Activated naive CD8-positive, alpha-beta T cell treated with anti-CD3 and anti-CD28 coated beads, Interleukin-2, amount 50 U/mL, for 16 hours (primary cell): ENCODE results near the gene MISP3.
"Not testable (repeated sequence)": the region's sequence is repeated elsewhere in the genome, so short reads cannot be mapped to it uniquely, and the experiment has no call there.

Source experiments
- DNase-seq: peaks from one replicate; pipeline ENCODE4 v3.0.0-alpha.2; 2020; ENCODE audit warnings: low read depth, low spot score

MISP3 gene

DNA sequence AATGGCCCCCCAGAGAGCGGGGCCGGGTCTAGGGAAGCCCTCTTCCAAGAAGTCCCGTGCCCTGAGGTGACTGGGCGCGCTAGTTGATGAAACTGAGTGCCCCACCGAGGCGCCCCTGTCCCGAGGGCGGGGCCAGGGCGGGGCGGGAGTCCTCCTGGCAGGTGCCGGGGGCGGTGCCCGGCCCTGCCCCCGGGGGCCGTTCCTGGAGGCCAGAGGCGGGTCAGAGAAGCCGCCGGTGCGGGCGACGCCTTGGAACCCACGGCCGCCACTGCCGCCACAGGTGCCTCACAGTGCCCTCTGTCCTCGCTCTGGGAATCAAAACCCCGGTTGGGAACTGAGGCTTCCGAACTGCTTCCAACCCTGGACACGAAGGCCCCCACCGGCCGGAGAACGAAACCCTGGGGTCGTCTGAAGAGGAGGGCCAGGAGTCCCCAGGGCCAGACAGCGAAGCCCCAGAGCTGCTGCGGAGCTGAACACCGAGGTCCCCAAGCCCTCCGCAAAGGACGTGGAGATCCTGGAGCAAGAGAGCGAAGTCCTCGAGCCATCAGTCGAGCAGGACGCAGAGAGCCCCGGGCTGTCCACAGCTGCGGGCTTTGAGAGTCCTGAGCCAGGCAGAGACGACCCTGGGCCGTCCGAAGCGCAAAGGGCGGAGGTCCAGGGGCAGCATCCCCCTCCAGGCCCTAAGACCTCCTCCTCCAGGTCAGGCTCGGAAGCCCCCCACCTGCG is at the start of gene MISP3:
MISP3 (plus strand) TSS at position 252 of the 726 bp plus-strand sequence. CDS start 524 bp downstream, outside the sequence.
- no peak for DNase-seq

- no peak for DNase-seq
Observed at GRCh38 chr19:14023404-14024235, 49.0 kb upstream of the MISP3 start.

DNA sequence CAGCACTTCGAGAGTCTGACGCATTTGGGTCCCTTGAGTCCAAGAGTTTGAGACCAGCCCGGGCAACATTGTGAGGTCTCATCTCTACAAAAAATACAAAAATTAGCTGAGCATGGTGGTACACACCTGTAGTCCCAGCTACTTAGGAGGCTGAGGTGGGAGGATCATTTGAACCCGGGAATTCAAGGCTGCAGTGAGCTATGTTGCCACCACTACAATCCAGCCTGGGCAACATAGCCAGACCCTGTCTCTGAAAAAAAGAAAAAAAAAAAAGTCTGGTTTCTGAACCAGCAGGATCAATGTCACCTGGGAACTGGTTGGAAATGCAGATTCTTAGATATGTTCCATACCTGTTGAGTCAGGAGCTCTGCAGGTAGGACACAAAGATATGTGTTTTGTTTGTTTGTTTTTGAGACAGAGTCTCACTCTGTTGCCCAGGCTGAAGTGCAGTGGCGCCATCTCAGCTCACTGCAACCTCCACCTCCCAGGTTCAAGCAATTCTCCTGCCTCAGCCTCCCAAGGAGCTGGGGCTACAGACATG is 45.9 kb upstream of the MISP3 start:
- not testable (repeated sequence) for DNase-seq

DNA sequence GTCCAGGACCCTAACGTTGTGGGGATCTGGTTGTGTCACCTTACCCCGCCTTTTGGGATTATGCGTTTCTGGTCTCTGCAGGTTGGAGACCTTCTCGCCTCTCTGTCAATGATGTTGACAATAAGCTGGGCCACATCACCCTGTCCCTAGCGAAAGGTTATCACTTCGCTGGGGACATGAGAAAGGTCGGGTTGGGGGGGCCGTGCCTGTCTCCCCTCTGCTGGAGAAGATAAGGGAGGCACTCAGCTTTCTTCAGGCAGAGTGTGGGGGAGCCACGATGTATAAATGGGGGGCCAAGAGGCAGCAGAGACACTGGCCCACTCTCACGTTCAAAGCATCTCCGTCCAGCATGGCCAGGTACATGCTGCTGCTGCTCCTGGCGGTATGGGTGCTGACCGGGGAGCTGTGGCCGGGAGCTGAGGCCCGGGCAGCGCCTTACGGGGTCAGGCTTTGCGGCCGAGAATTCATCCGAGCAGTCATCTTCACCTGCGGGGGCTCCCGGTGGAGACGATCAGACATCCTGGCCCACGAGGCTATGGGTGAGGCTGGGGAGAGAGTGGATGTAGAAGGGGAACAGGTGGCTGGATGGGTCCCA is 44.6 kb upstream of the MISP3 start, which contains the start of gene RLN3:
RLN3 (plus strand) TSS at position 293 of the 595 bp plus-strand sequence; CDS start at position 350, 57 bp downstream.
- no peak for DNase-seq

- no peak for DNase-seq
Observed at GRCh38 chr19:14028901-14029300, 43.7 kb upstream of the MISP3 start.

GRCh38 chr19:14030997-14031718 is 41.4 kb upstream of the MISP3 start:
- DNase-seq, result peak; percentile 54

DNA sequence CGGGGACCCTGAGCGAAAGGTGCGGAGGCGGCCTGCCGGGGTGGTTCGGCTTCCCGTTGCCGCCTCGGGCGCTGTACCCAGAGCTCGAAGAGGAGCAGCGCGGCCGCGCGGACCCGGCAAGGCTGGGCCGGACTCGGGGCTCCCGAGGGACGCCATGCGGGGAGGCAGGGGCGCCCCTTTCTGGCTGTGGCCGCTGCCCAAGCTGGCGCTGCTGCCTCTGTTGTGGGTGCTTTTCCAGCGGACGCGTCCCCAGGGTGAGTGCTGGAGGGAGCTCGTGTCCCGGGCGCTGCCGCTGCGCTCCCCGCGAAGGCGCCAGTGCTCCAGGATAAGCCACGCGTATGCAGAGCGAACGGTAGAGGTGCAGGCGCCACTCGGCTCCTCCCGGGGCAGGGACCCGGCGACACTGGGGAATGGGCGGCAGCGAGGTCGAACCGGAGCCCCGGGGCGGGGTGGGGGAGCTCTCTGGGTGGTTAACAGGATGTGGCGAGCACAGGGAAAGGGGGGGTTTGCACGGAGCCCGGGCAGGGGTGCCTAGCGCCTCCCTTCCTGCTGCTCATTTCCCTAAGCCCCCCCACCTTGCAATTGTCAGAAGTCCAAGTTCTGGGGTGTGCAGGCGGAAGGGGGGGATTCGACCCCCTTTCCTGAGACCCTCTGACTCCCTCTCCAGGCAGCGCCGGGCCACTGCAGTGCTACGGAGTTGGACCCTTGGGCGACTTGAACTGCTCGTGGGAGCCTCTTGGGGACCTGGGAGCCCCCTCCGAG is 40.7 kb upstream of the MISP3 start, which contains the start of gene IL27RA:
IL27RA (plus strand) TSS at position 44 of the 762 bp plus-strand sequence; CDS start at position 155, 111 bp downstream.
- peak; percentile 48 for DNase-seq

DNA sequence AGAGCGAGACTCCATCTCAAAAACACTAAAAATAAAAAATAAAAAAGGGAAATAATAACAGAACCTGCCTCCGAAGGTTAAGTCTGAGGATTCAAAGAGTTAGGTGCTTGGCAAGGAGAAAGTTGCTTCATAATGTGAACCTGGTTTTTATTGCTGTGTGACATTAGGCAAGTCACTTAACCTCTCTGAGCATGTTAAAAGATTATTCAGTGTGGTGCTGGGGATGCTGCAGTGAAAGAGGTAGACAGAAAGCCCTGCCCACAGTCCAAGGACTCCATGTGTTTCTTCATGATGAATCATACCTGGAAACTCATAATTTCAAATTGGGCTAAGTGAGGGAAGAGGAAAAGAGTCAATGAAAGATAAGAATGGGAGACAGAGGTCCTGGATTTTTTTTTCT is 38.6 kb upstream of the MISP3 start:
- no peak for DNase-seq

GRCh38 chr19:14035159-14035558 is 37.4 kb upstream of the MISP3 start:
- not testable (repeated sequence) for DNase-seq

DNA sequence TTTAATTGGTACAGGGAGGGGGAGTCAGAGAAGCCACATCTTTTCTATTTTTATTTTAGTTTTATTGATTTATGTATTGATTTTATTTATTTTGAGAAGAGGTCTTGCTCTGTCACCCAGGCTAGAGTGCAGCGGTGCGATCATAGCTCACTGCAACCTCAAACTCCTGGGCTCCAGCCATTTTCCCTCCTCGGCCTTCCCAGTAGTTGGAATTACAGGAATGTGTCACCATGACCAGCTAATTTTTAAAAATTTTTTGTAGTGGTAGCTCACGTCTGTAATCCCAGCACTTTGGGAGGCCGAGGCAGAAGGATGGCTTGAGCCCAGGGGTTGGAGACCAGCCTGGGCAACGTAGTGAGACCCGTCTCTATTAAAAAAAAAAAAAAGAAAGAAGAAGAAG is 36.9 kb upstream of the MISP3 start:
- DNase-seq, result no peak

- no peak for DNase-seq
Observed at GRCh38 chr19:14039181-14039580, 33.4 kb upstream of the MISP3 start.

- DNase-seq, result not testable (repeated sequence)
Observed at GRCh38 chr19:14042659-14043608, 29.7 kb upstream of the MISP3 start.

DNA sequence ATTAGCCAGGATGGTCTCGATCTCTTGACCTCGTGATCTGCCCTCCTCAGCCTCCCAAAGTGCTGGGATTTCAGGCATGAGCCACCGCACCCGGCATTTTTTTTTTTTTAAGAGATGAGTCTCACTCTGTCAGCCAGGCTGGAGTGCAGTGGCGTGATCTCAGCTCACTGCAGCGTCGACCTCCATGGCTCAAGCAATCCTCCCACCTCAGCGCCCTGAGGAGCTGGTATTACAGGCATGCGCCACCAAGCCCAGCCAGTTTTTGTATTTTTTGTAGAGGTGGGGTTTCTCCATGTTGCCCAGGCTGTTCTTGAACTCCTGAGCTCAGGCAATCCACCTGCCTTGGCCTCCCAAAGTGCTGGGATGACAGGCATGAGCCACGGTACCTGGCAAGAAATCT is 24.7 kb upstream of the MISP3 start:
- not testable (repeated sequence) for DNase-seq

- DNase-seq, result peak; percentile 53
Observed at GRCh38 chr19:14048443-14049153, 24.0 kb upstream of the MISP3 start.

- DNase-seq, result no peak
Observed at GRCh38 chr19:14050512-14050911, 22.1 kb upstream of the MISP3 start.

GRCh38 chr19:14050961-14051360 is 21.6 kb upstream of the MISP3 start:
- DNase-seq, result not testable (repeated sequence)

- no peak for DNase-seq
Observed at GRCh38 chr19:14051980-14052379, 20.6 kb upstream of the MISP3 start.

- no peak for DNase-seq
Observed at GRCh38 chr19:14052470-14052869, 20.1 kb upstream of the MISP3 start.

DNA sequence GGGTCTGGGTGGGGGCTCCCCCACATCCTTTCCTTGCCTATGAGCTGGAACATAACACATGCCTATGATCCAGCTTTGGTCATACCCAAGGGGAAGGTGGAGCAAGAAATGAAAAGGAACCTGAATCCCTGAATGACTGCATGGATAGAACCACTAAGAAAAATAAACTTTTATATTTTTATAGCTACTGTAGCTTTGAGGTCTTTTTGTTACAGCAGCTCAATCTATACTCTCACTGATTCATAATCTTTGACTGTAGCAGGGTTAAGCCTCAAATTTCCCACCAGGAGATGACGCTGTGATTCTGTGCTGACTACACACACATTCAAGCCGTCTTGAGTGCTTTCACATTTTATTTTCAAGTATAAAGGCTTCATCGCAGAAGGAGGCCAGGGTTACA is 19.6 kb upstream of the MISP3 start:
- DNase-seq, result no peak
